Activated CD4-positive, alpha-beta T cell treated with anti-CD3 and anti-CD28 coated beads for 48 hours (primary cell): ENCODE data around the gene KDM7A.

Experiments used
- DNase-seq: peaks from one replicate; pipeline ENCODE4 v3.0.0-alpha.2; 2020

KDM7A gene

DNA sequence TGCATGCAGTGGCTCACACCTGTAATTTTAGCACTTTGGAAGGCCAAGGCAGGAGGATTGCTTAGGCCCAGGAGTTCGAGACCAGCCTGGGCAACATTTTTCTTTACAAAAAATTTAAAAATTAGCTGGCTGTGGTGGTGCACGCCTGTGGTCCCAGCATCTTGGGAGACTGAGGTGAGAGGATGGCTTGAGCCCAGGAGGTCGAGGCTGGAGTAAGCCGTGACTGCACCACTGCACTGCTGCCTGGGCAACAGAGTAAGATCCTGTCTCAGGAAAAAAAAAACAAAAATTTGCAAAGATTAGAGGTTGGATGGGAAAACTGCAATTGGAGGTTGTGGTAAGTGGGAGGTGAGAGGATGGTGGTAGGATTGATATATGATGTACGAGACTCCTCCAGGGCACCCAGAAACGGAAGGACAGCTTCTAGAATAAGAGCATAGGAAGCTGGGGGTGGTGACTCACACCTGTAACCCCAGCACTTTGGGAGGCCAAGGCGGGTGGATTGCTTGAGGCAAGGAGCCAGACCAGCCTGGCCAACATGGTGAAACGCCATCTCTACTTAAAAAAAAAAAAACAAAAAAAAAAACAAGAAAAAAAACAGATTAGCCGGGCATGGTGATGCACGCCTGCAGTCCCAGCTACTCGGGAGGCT, 94.9 kb downstream of the KDM7A start:
- no peak for DNase-seq

GRCh38 chr7:140080919-140081318, 95.9 kb downstream of the KDM7A start:
- no peak for DNase-seq

- no peak for DNase-seq
Observed at GRCh38 chr7:140079121-140079536, 97.7 kb downstream of the KDM7A start.

DNA sequence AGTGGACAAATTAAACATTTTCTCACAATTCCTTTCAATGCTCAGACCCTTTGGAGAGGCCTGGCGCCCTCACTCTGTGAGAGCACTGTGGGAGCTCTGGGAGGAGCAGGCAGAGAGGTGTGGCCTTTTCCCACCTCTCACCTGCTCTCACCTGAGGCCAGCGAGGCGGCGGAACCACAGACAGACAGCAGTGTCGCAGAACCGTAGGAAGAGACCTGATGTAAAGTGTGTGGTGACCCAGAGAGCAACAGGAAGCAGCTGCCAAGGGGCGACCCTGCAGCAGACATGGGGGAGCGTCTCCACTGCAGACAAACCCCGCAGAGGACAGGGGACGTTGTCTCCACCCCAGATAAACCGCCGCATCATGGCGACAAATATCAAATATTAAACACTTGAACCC, 98.4 kb downstream of the KDM7A start:
- no peak for DNase-seq

DNA sequence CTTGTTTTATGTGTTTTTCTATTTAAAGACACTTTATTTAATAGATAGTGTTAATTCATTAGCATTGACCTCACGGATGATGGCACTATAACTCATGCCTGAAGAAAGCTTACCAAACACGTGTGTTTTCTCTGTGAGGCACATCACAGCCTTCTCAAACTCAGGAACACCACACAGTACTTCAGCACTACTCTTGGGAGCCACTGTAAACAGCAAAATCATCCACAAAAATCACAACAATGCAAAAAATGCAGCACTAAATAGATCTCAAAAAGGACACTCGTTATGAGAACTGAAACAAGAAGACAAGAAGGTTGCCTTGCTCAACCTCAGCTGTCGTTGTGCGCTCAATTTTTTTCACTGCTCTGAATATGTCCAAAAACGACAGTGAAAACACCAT, 102.0 kb downstream of the KDM7A start:
- no peak for DNase-seq

DNA sequence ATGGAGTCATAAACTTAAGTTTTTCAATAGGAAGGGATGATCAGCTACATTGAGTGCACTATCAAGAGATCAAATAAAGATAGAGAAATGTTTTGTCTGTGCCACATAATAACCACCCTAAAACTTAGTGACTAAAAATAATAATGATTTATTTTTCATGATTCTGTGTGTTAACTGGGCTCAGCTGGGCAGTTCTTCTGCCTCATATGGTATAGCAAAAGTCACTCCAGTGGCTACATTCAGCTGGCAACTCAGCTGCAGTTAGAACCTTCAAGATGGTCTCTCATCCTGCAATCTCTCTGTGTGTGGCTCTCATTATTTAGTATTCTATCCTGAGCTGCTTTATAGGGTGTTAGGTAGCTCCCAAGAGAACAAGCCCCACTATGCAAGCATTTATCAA, 106.2 kb downstream of the KDM7A start:
- DNase-seq, result no peak

- no peak for DNase-seq
Observed at GRCh38 chr7:140069298-140069949, 107.4 kb downstream of the KDM7A start.

DNA sequence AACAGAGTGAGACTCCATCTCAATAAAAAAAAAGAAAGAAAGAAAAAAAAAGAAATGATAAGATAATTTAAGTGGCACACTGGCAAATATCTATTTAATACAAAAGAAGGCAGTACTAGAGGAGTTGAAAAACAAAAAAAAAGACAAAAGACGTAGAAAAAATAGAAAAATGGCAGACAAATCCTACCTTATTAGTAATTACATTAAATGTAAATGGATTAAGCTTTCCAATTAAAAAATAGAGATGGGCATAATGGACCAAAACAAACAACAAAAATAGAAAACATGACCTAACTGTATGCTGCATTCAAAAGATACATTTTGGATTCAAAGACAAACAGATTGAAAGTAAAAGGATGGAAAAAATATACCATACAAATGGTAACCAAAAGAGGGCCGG, 108.8 kb downstream of the KDM7A start:
- no peak for DNase-seq

- DNase-seq, result no peak
Observed at GRCh38 chr7:140067052-140067451, 109.7 kb downstream of the KDM7A start.

- DNase-seq, result peak; percentile 88
Observed at GRCh38 chr7:140062528-140063299, 114.1 kb downstream of the KDM7A start, which contains the start of gene PARP12. Gene PARP12, minus strand, starts transcription at chr7:140062951. Its CDS starts 104 bp downstream, at chr7:140062847.

DNA sequence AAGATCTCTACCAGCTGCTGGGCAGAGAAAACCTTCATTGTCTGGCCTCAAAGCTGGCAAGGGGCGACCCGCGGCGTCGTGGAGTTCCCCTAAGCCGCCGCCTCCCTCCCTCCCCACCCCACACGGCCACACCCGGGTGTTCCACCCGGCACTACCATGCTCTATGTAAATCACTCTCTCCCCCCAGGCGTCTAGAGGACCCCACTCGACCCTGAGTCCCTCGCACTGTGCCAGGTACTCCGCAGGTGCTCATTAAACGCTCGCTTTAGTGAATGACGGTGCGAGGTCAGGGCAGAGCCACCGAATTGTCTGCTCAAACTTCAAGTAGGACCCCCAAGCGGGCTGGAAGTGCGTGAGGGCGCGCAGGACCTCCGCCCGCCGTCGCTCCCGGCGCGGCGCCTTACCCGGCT, 114.7 kb downstream of the KDM7A start:
- peak; percentile 41 for DNase-seq

GRCh38 chr7:140061607-140061930, 115.2 kb downstream of the KDM7A start:
- DNase-seq, result no peak

DNA sequence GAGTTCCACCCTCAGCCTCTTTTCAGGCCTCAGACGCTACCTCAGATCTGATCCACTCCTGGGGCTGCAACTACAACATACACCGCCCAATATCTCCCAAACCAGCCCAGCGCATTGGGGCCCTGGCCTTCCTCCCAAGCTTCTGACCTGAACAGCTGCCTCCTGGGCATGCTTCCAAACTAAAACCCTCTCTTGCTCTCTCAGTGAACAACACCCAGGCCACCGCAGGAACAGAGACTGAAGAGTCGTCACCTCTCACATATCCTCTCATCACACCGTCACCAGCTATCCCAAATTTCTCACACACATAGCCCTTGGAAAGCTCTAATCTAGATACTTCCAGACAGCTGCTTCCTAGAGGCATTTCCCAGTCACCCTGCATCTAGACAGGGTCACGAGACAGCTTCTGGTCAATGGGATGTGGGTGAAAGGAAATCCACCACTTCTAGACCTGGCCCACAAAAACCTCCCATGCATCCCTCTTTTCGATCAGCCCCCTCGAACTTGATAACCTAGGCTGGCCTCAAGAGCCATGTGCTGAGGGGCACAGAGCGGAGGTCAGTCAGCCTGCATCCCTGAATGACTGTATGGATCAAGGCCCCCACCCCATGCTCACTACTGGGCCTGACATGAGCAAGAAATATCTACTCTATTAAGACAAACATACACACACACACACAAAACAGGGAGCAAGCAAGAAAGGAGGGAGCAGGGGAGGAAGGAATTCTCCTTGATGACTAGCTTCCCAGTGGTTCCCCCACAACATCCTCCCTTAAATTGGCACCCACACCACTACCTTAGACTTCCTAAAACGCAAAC, 115.8 kb downstream of the KDM7A start:
- DNase-seq, result no peak

GRCh38 chr7:140060243-140060630, 116.5 kb downstream of the KDM7A start:
- DNase-seq, result no peak

- peak; percentile 72 for DNase-seq
Observed at GRCh38 chr7:140059273-140060242, 117.2 kb downstream of the KDM7A start.

- DNase-seq, result no peak
Observed at GRCh38 chr7:140058517-140058916, 118.3 kb downstream of the KDM7A start.

DNA sequence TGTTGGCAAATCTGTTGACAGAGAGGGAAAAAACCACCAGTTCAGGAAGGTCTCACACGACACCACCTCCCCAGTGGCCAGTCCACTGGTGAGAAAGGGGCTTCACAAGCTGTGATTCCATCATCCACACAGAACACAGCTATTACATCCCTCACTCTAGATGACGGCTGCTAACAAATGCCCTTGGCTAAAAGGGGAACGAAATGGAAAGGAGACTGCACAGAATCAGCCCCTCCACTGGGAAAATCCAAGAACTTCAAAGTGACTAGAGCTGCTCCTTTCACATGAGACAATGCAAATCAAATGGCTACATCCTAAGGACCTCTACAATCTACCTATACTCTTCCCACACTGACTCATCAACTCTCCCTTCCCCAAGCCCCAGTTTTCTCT, 119.6 kb downstream of the KDM7A start:
- no peak for DNase-seq

GRCh38 chr7:140056431-140057142, 120.2 kb downstream of the KDM7A start:
- DNase-seq, result no peak

DNA sequence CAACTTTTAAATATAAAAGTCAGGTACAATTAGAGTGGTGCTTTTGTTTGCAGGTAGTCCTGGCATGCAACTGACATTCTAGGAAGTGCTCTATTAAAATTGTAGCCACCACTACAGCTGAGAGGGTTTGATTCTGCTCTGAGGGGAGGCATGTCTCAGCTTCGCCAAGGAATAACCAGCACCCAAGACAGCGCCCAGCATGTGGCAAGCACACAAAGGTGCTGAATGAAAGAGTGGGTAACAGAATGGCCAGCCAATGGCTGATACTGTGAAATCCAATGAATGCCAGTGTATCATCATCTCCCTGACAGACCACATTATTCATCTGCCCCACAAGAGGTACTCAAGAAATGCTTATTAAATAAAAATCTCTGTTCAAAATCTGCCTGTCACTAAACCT, 121.0 kb downstream of the KDM7A start:
- no peak for DNase-seq

- no peak for DNase-seq
Observed at GRCh38 chr7:140054751-140055150, 122.0 kb downstream of the KDM7A start.

DNA sequence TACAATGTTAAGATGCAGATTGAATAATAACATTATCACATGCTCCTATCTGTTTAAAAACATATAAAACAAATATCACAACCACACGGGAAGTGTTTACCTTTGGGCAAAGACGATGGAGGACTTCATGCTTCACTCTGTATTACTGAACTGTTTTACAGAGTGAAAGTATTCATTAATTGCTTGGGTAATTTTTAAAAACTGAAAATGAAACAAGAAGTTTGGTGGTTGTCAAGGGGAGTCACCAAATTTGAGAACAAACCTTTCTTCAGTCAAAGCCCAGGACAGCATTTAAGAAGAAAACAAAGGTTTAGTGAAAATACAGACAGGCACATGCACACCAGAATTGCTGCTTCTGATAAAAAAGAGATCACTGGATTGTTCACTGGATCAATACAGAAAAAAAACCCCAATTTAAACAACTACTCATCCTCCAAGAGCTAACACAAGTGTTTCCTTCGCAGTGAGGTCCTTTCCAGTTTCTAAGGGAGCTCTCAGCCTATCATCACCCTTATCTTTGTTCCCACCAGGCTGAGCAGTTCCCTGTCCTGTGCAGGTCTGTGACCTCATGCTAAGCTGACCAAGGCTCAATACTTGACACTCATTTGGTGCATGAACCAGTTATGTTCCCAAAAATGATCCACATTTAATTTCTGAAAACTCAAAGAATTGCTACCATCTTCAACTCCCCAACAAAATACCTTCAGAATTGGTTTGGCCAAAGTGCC, 122.8 kb downstream of the KDM7A start:
- no peak for DNase-seq
